ENCODE data around the gene C6orf15.

C6orf15 gene

DNA sequence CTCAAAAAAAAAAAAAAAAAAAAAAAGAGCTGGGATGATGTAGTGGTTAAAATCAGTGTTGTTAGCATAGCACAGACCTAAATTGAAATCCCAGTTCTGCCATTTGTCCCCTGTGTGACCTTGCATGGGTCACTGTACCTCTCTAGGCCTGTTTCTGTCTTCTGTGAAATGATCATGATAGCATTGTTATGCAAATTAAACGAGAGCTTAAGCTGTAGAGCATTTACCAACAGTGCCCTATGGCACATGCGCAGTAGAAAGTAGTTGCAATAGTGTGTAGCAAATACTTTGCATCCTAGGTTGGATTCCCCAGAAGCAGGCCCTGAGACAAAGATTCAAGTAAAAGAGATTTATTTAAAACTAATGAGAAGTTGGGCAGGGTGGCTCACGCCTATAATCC is 19.2 kb upstream of the C6orf15 start:
- no peak for DNase-seq (ENCODE audit: low read depth)
- no peak overlapping the region for H3K4me3 ChIP-seq (replicated peaks; ENCODE audit: low read depth, low read length)
- TF ChIP-seq, protein P1, sequence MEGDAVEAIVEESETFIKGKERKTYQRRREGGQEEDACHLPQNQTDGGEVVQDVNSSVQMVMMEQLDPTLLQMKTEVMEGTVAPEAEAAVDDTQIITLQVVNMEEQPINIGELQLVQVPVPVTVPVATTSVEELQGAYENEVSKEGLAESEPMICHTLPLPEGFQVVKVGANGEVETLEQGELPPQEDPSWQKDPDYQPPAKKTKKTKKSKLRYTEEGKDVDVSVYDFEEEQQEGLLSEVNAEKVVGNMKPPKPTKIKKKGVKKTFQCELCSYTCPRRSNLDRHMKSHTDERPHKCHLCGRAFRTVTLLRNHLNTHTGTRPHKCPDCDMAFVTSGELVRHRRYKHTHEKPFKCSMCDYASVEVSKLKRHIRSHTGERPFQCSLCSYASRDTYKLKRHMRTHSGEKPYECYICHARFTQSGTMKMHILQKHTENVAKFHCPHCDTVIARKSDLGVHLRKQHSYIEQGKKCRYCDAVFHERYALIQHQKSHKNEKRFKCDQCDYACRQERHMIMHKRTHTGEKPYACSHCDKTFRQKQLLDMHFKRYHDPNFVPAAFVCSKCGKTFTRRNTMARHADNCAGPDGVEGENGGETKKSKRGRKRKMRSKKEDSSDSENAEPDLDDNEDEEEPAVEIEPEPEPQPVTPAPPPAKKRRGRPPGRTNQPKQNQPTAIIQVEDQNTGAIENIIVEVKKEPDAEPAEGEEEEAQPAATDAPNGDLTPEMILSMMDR (IDR thresholded peaks at IDR 0.05; ENCODE audit: low read length, missing control alignments) = no peak

DNA sequence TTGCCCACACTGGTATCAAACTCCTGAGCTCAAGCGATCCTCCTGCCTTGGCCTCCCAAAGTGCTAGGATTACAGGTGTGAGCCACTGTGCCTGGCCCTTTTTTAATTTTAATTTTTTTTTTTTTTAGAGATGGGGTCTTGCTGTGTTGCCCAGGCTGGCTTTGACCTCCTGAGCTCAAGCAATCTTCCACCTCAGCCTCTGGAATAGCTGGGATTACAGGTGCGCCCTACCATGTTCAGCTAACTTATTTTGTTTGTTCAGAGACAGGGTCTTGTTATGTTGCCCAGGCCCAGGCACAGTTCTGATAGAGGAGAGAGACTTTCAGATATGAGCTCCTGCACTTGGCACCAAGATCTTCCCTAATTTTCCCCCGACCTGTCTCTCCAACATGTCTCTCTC is 18.4 kb upstream of the C6orf15 start:
- no peak for DNase-seq (ENCODE audit: low read depth)
- TF ChIP-seq, protein P1 (IDR thresholded peaks at IDR 0.05; ENCODE audit: low read length, missing control alignments) = no peak
- no peak overlapping the region for H3K4me3 ChIP-seq (replicated peaks; ENCODE audit: low read depth, low read length)

DNA sequence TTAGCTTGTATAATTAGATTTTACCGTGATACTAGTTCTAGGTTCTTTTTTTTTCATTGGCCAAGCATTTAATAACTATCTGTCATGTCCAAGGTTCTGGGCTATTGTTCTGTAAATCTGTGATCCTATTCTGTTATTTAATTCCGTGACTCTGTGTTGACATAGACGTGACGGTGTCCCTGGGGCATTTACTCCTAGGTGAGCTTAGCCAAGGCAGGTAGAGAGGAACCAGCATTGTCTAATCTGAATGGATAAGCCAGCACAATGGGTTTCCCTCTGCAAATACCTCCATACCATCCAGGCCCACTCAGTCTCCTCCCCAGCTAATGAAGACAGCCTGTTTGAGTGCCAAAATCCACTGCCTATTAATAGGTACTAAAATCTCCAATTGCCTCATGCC is 16.8 kb upstream of the C6orf15 start:
- no peak overlapping the region for H3K4me3 ChIP-seq (replicated peaks; ENCODE audit: low read depth, low read length)
- DNase-seq (ENCODE audit: low read depth) = no peak
- TF ChIP-seq, protein P1 (IDR thresholded peaks at IDR 0.05; ENCODE audit: low read length, missing control alignments) = no peak

DNA sequence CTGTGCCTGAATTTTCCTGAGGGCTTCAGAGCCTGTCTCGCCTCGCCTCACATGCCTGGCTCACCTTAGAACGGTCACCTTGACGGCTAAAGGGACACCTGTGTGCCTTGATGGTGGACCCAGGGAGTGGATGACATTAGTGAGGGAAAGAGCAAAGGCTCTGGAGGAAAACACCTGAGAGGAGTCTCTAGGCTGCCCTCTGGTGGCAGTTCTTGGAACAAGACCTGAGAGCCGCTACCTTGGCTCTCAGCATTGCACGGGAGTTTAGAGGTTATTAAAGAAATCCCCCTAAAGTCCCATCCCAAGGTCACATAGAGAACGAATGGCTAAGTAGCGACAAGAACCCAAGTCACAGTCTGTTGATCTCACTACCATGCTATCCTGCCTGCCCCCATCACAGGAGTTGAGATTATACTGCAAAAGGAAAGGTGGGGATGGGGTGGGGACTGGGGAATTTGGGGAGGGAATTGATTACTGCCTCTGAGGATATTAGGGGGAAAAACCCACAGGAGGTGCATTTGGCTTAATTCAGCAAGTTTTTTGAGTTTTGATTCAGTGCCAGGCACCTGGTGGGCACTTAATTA is 15.8 kb upstream of the C6orf15 start:
- TF ChIP-seq, protein P1 (IDR thresholded peaks at IDR 0.05; ENCODE audit: low read length, missing control alignments) = peak; percentile 94
- no peak overlapping the region for H3K4me3 ChIP-seq (replicated peaks; ENCODE audit: low read depth, low read length)
- DNase-seq (ENCODE audit: low read depth) = peak; percentile 39

DNA sequence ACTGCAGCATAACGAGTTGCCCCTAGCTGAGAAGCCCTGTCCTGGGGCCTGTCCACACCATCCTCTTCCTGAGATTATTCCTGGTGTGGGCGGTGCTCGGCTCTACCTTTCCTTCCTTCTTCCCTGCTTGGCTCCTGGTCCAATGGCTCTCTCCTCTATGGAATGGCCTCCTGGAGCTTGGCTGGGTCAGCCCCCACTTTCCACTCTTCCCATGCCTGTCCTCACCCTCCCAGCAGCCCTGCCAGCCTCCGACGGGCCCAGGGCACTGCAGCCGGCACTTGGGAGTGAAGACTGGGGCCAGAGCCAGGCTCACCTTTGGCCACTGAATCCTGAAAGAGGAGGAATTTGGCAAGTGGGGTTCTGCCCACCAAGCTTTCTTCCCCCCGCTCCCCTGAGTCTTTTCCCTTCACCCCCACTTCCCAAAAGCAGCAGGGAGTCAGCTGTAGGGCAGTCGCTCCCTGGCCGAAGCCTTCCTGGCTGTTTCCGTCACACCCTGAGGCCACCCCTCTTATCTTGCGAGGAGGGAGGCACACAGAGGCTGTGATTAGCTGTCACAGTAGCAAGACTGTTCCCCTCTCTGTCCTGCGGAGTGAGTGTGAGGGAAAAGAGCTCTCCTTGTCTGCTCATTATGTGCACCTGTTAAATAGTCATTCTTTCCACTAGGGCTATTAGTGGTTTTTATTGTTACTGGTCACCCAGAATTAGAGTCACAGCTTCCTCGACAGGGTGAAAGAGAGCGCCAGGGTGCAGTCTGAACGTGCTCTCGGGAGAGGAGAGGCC is 14.2 kb upstream of the C6orf15 start:
- TF ChIP-seq, protein P1 (IDR thresholded peaks at IDR 0.05; ENCODE audit: low read length, missing control alignments) = no peak
- H3K4me3 ChIP-seq (replicated peaks; ENCODE audit: low read depth, low read length) = no peak overlapping the region
- DNase-seq (ENCODE audit: low read depth) = no peak

DNA sequence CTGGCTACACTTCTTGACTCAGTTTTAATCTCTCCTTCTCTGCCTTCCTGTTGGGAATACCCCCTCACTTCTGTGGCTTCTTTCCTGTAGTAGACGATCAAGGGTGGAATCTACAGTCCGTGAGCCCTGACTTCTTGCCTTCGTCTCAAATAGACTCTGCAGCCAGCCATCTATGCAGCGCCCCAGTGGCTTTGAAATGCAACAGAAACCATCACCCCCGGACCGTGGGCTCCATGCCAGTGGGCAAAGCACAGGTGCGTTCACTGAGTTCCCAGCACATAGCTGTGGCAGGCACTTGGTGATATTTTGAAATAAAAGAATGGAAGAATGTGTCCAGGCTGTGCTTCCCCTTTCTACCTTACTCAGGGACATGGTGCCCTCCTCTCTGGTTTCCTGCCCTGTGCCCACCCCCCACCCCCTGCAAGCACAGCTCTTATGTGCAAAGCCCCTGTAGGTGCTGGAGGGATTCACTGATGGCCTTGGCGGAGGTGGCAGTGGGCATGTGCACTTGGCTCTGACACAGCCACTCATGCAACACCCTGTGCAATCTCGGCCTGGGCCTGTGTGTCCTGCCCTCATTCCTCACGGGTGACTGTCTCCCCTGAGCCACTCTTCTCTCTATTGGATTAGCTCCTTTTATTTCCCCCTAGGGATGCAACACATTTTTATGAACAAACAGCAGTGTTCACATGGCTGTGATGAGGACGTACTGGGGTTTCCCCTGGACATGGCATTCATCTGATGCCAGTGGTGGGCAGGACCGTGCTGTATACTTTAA is 13.4 kb upstream of the C6orf15 start:
- no peak overlapping the region for H3K4me3 ChIP-seq (replicated peaks; ENCODE audit: low read depth, low read length)
- TF ChIP-seq, protein P1 (IDR thresholded peaks at IDR 0.05; ENCODE audit: low read length, missing control alignments) = no peak
- DNase-seq (ENCODE audit: low read depth) = peak; percentile 55
